Measurements from ENCODE around the gene EN1. TPM values are rescaled to one million over a fixed set of nuclear protein-coding genes. Genes with fewer than 3 reads are reported as not detected.

Gene EN1
- total RNA-seq, 2 experiments from 2014 or later = not detected

DNA sequence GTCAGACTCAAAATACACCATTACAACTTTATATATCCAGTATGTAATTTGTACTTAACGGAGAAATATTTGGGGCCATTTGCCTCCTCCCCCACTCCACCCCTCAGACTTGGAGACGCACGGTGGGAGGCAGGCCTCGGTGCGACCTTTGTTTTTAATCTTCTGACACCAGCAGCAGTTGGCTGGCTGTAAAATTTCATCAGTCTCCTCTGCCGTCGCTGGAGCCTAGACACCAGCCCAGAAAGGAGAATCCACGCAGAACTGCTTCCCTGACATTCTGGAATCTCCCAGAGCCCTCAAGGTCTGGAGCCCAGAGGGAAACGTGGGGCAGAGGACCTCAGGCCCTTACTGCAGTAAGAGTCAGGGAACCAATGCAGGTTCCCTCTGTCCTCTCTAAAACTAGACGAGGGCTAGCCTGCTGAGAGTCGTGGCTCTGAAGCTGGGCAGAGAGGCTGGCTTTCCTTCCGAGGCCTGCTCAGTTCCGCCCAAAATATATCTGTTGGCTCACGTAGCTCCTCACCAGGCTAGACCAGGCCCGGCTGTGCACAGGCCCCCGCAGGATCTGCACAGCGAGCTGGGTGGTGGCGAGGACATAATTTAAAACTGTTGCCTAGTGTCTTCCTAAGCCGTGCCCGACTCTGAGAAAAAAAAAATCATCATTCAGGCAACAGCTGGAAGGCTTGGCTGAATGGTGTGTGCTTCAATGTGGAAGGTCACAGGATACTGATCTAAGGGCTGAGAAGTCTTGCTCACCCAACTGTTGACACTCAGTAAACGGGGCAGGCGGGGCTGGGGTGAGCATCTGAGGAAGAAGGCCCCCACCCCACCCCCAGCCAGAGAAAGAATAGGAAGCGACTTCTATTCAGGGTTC lies 40.4 kb downstream of the EN1 start:
- POLR2A ChIA-PET = no interaction called here
- CTCF ChIA-PET = no interaction called here

DNA sequence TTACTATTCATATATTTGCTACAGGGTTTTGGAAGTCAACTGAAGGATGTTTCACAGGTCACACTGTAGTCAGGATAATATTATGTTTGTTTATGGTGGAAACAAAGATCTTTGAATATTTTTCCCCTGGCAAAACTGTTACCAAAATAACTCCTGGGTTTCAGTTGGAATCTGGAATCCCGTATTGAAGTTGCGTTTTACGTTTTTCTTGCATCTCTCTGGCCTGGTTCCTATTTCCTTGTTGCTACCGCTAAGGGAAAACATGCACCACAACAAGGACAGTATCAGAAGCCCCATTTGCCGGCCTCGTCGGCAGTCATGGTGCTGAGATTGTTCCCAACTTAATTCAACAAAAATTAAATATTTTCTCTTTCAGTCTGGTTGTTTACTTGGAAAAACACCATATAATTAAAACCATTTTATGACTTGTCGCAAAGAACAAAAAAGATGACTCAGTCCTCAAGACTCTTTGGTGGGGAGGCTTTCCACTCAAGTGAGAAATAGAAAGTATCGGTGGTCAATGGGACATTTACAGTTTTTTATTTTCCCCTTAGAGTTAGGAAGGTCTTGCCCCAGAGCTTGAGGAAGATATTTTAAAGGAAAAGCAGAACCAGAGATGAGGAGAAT lies 42.3 kb downstream of the EN1 start:
- POLR2A ChIA-PET = no interaction called here
- CTCF ChIA-PET = no interaction called here

DNA sequence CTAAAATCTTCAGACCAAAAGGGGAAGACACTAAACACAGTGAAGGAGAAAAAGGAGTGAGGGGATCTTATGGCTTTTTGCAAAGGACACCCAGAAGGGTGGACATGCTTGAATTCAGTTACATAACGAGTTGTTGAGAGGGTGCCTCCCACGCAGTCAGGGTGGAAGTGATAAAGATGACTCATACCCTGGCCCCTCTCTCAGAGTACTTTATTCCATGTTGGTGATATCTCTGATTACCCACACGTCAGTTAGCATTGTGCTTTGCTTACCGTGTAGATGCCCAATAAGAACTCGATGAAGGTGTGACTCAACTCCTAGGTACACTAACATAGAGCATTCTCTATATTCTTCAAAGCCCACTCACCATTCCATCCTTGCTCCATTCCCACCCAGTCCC lies 44.4 kb downstream of the EN1 start:
- ChIA-PET CTCF (no interaction called here), POLR2A (no interaction called here)

DNA sequence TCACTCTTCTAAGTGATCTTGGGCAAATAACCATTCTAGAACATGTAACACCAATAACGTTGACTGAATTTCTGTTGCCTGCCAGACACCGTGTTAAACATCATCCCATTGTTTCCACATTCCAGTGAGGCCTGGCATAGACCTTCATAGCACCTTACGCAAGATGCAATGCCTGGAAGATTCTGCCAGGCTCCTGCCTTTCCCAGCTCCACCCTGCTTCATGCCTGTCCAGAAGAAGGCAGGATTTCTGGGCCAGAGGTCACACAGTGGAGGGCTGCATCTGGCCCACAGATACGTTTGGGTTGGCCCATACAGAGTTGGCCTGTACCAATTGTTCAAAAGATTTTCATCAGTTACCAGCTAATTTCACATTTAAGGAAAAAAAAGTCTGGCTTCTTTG lies 46.3 kb downstream of the EN1 start:
- CTCF ChIA-PET = no interaction called here
- POLR2A ChIA-PET = interaction anchor here (0.6 kb wide), 1 partner anchor 21 kb away, joined by 4 read pairs; no protein-coding TSS in a partner anchor

DNA sequence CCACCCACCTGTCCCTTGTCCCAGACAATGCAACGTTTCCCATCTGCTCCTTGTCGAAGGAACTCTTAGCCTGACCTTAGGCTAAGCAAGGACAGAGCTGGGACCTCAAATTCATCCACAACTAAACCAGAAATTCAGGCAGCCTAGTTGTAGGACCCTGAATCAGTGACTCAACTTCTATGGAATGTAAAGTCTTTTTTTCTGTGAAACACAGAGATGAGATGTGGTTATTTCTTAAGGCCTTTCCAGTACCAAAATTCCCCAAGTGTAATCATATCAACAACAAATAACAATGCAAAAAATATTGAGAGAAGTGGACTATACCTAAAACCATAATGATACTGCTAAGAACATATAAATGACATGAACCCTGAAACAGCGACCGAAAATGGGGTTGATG lies 46.7 kb downstream of the EN1 start:
- ChIA-PET POLR2A (no interaction called here), CTCF (no interaction called here)

DNA sequence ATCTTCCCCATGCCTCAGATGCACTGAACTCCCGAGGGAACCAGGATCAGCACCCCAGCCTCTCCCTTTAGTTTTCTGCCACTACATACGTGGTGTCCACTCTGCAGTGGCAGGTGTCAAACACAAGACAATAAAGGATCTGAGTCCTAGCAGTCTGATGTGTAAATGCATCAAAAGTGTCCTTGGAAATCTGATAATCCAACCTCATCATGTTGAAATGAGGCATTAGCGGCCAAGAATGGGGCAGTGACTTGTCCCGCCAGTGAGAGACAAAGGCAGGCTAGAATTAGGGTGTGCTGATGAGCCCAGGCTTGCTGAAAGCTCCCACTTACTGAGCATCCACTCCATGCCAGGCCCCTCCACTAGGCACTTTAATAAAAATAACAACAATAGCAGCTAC lies 52.9 kb downstream of the EN1 start:
- CTCF ChIA-PET = no interaction called here
- POLR2A ChIA-PET = no interaction called here

Other genes starting within 250 kb of the EN1 start
- gene MARCO, start 94.5 kb upstream of the EN1 start, total RNA-seq = not detected

All from activated CD8-positive, alpha-beta memory T cell treated with anti-CD3 and anti-CD28 coated beads for 36 hours (primary cell).